HG02981 (cell line): ENCODE data around the gene BRI3.

ENCODE experiments used
- ATAC-seq: cut with Tn5 transposase; IDR thresholded peaks from one replicate; pipeline ENCODE4 v1.9.1; 2021; ENCODE audit warnings: mild to moderate bottlenecking, moderate library complexity; ENCODE audit not compliant: unreplicated experiment

Gene BRI3

GRCh38 chr7:98251601-98252424, 29.7 kb upstream of the BRI3 start, which contains the start of gene TECPR1:
TSS of gene TECPR1 (minus strand) at chr7:98252232. CDS start at chr7:98246146, 6,086 bp downstream.
- ATAC-seq = peak; percentile 97

- no peak for ATAC-seq
Observed at GRCh38 chr7:98252425-98253054, 28.9 kb upstream of the BRI3 start.

GRCh38 chr7:98254516-98254915, 27.0 kb upstream of the BRI3 start:
- no peak for ATAC-seq

- no peak for ATAC-seq
Observed at GRCh38 chr7:98254951-98255610, 26.4 kb upstream of the BRI3 start.

- ATAC-seq = no peak
Observed at GRCh38 chr7:98256431-98256830, 25.1 kb upstream of the BRI3 start.

DNA sequence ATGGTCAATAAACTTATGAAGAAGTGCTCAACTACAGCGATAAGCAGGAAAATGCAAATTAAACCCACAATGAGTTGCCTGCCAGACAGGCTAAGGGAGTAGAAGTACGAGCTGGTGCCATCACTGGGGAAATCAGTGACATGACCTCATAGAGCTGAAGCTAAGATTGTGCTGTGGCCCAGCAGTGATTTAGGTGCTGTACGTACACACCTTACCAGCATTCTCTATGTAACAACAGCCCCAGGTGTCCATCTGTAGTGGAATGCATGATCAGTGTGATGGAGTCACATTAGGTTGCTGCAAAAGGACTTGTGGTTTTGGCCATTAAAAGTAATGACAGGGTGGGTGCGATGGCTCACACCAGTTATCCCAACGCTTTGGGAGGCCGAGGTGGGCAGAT, 23.8 kb upstream of the BRI3 start:
- ATAC-seq = no peak

GRCh38 chr7:98265841-98266271, 15.6 kb upstream of the BRI3 start:
- ATAC-seq = no peak

DNA sequence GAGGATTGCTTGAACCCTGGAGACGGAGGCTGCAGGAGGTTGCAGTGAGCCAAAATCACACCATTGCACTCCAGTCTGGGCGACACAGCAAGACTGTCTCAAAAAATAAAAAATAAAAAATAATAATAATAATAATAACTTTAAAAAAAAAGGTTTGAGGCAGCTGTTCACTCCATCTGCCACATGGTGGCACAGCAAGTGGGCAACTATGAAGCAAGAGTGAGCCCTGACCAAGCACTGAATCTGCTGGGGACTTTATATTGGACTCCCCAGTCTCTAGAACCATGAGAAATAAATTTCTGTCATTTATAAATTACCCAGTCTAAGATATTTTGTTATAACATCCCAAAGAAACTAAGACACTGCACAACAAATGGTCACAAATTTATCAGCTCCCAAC, 14.6 kb upstream of the BRI3 start:
- no peak for ATAC-seq

- ATAC-seq = no peak
Observed at GRCh38 chr7:98267303-98267702, 14.2 kb upstream of the BRI3 start.

DNA sequence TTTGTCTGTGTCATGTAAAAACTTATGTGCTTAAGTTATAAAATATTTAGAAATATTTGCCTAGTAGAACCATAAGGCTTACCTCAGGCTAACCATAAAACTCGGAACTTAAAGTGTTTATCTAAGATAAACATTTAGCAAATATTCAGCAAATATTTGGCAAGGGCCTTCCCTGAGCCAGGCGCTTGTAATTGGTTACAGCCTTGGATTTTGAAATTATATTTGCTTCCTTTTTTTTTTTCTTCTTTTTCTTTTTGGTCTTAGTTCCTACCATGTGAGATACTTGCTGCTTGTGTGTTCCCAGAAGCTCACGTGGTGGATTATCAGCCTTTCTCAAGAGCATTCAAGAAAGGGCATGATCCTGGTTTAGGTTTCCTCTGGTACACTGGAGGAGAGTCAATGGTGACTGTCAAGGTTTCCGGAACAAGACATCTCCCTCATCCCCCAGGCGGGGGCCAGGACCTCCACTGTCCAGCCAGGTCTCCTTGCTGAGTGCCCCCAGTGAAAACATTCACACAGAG, 5.2 kb upstream of the BRI3 start:
- ATAC-seq = no peak

GRCh38 chr7:98278408-98278807, 3.1 kb upstream of the BRI3 start:
- ATAC-seq = no peak

DNA sequence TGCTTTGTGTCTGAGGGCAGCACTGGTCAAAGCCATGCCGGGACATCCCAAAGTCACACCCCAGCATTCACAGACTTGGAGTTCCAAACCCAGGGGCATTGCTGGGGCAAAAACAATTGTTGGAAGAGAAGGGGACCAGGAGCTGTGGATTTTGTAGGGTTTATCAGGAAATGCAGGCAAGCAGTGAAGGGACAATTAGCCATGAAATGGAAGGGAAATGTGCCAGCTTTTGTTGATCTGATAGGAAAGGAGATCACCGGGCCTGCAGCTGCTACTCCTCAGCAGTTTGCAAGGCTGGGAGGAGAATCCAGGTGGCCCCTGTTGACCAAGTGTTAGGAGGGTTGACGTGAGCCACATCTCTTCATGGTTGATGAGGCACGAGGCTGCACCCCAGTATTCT, 2.5 kb upstream of the BRI3 start:
- no peak for ATAC-seq

GRCh38 chr7:98280296-98280695, 1.2 kb upstream of the BRI3 start:
- ATAC-seq = no peak

GRCh38 chr7:98281757-98282606, 496 bp downstream of the BRI3 start:
- ATAC-seq = peak; percentile 45

GRCh38 chr7:98282703-98283102, 1.2 kb downstream of the BRI3 start:
- ATAC-seq = no peak

GRCh38 chr7:98283127-98283886, 1.8 kb downstream of the BRI3 start:
- no peak for ATAC-seq

- ATAC-seq = no peak
Observed at GRCh38 chr7:98283887-98284222, 2.4 kb downstream of the BRI3 start.

DNA sequence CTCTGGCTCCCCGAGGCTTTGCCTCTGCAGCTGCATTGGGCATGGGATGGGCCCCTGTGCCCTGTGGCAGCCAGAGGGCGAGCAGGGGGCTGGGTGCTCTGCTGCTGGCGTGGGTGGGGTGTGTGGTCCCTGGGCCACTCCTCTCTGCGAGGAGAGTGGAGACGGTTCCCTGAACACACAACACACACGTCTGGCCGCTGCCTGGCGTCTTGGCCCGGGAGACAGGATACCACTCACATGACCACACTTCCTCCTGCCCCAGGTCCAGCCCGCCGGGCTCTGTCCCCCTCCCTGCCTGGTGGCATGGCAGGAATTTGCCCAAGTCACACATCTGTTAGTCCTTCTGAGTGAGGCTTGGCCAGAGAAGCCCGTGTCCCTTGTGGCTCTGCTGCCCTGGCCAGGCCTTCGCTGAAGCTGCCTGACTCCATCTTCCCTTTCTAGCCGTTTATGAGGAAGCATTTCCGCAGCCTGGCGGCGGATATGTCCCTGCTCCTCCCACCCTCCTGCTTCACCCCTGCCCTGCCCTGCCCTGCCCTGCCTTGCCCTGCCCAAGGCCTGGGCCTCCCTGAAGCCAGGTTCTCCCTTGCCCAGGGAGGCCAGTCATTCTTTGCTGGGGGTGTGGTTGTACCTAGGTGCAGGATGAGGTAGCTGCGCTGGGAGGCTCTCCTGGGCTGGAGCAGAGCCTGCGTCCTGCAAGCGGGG, 3.0 kb downstream of the BRI3 start:
- no peak for ATAC-seq
